H1 (cell line): ENCODE data around the gene GIMAP2. TPM values are rescaled to one million over a fixed set of nuclear protein-coding genes. Genes with fewer than 3 reads are reported as not detected.

Source experiments
- CTCF ChIA-PET: fragments of 300-600 bp; sonication (Branson Sonifier 250); formaldehyde crosslinking; loops from one replicate; lab custom pipeline; 2021; ENCODE audit not compliant: partially characterized antibody; lab: Charles Lee
- POLR2A ChIA-PET: fragments of 300-600 bp; sonication (Branson Sonifier 250); formaldehyde crosslinking; loops from one replicate; lab custom pipeline; 2021; ENCODE audit warnings: inconsistent platforms; ENCODE audit not compliant: partially characterized antibody; lab: Charles Lee
- DNase-seq, 2 experiments: peaks; one replicate each; pipeline versions ENCODE4 v3.0.0 to v3.0.0-alpha.2; 2010 to 2022; ENCODE audit warnings: low spot score in 2 of 2, low read depth in 1 of 2, mixed read lengths in 1 of 2
- FAIRE-seq: peaks from 2 replicates; lab custom pipeline; 2011; peaks lifted over from hg19 to GRCh38; lab: Jason Lieb, UNC
- H2AFZ ChIP-seq: 2 replicates; pipeline ENCODE4 v1.8.1; 2012; ENCODE audit warnings: low read length, inconsistent platforms
- H2AK5ac ChIP-seq: 2 replicates; pipeline ENCODE4 v1.6.1; 2013; ENCODE audit warnings: low read depth, low read length
- H2BK120ac ChIP-seq: replicated peaks from 2 replicates; pipeline ENCODE3; 2013; ENCODE audit warnings: low read depth, low read length, inconsistent platforms
- H2BK12ac ChIP-seq: 2 replicates; pipeline ENCODE4 v1.6.1; 2013; ENCODE audit warnings: low read depth, low read length
- H2BK15ac ChIP-seq: 2 replicates; pipeline ENCODE4 v1.6.1; 2013; ENCODE audit warnings: low read length
- H2BK20ac ChIP-seq: 2 replicates; pipeline ENCODE4 v1.6.1; 2013; ENCODE audit warnings: low read length
- H2BK5ac ChIP-seq: 2 replicates; pipeline ENCODE4 v1.6.1; 2013; ENCODE audit warnings: low read depth, low read length
- H3K14ac ChIP-seq: 2 replicates; pipeline ENCODE4 v1.6.1; 2013; ENCODE audit warnings: inconsistent platforms; ENCODE audit not compliant: insufficient read length
- H3K18ac ChIP-seq: 2 replicates; pipeline ENCODE4 v1.6.1; 2013; ENCODE audit warnings: low read length; ENCODE audit errors: extremely low read depth
- H3K23ac ChIP-seq: 2 replicates; pipeline ENCODE4 v1.6.1; 2013; ENCODE audit warnings: inconsistent platforms; ENCODE audit not compliant: insufficient read length
- H3K23me2 ChIP-seq: 2 replicates; pipeline ENCODE4 v1.6.1; 2013; ENCODE audit warnings: low read depth, low read length
- H3K27ac ChIP-seq: 2 replicates; pipeline ENCODE4 v1.6.1; 2011; ENCODE audit warnings: low read depth, low read length, inconsistent platforms
- H3K27me3 ChIP-seq, 4 experiments: replicated peaks in 1 of 4; 1 replicate in 1 of 4; 2 replicates in 3 of 4; pipeline versions ENCODE4 v1.6.1 to v1.8.1; 2011 to 2013; ENCODE audit warnings: low read length in 3 of 4, mild to moderate bottlenecking in 3 of 4, inconsistent platforms in 2 of 4, mixed read lengths in 2 of 4, moderate library complexity in 1 of 4; ENCODE audit not compliant: control insufficient read depth in 3 of 4, insufficient read depth in 3 of 4; ENCODE audit errors: extremely low read depth in 1 of 4
- H3K36me3 ChIP-seq, 4 experiments: 2 replicates each; pipeline versions ENCODE4 v1.6.1 to v1.8.1; 2011 to 2013; ENCODE audit warnings: mild to moderate bottlenecking in 4 of 4, low read length in 3 of 4, moderate library complexity in 2 of 4, control low read depth in 1 of 4, inconsistent platforms in 1 of 4; ENCODE audit not compliant: insufficient read depth in 4 of 4, control insufficient read depth in 2 of 4
- H3K4ac ChIP-seq: replicated peaks from 2 replicates; pipeline ENCODE3; 2013; ENCODE audit warnings: low read length, low read depth, mixed read lengths, inconsistent platforms; ENCODE audit not compliant: insufficient read length
- H3K4me1 ChIP-seq, 4 experiments: replicated peaks in 1 of 4; 1 replicate in 1 of 4; 2 replicates in 3 of 4; pipeline versions ENCODE4 v1.6.1 to v1.8.1; 2011 to 2013; ENCODE audit warnings: low read length in 3 of 4, inconsistent platforms in 2 of 4, mixed read lengths in 1 of 4; ENCODE audit not compliant: insufficient read depth in 4 of 4, control insufficient read depth in 3 of 4
- H3K4me2 ChIP-seq, 2 experiments: 2 replicates each; pipeline versions ENCODE4 v1.6.1 to v1.8.1; 2011 to 2013; ENCODE audit warnings: low read depth in 2 of 2, low read length in 2 of 2, control low read depth in 1 of 2, inconsistent platforms in 1 of 2, mild to moderate bottlenecking in 1 of 2; ENCODE audit not compliant: insufficient read depth in 1 of 2
- H3K4me3 ChIP-seq, 4 experiments: fragments of 200-600, 300-600 bp in 1 of 4; sonication (generic), shearing (Covaris generic), sonication (Bioruptor Twin) in 1 of 4; 2 replicates each; pipeline versions ENCODE4 v1.5.1 to v1.8.1; 2011 to 2016; ENCODE audit warnings: low read length in 4 of 4, low read depth in 3 of 4, control low read depth in 2 of 4, inconsistent platforms in 2 of 4, mild to moderate bottlenecking in 2 of 4, mixed read lengths in 1 of 4, moderate library complexity in 1 of 4; ENCODE audit not compliant: insufficient read depth in 2 of 4; ENCODE audit errors: extremely low read depth in 1 of 4
- H3K56ac ChIP-seq: replicated peaks from 2 replicates; pipeline ENCODE3; 2013; ENCODE audit warnings: low read depth, mild to moderate bottlenecking, mixed read lengths, low read length, inconsistent platforms; ENCODE audit not compliant: insufficient read length
- H3K79me1 ChIP-seq: 2 replicates; pipeline ENCODE4 v1.6.1; 2013; ENCODE audit warnings: low read depth, low read length, control low read depth
- H3K79me2 ChIP-seq, 2 experiments: 2 replicates each; pipeline versions ENCODE4 v1.6.1 to v1.8.1; 2012 to 2013; ENCODE audit warnings: low read length in 2 of 2, mild to moderate bottlenecking in 2 of 2, inconsistent platforms in 1 of 2; ENCODE audit not compliant: insufficient read depth in 2 of 2, control insufficient read depth in 1 of 2
- H3K9ac ChIP-seq, 4 experiments: replicated peaks in 1 of 4; 1 replicate in 1 of 4; 2 replicates in 3 of 4; pipeline versions ENCODE4 v1.6.1 to v1.8.1; 2011 to 2013; ENCODE audit warnings: low read depth in 3 of 4, low read length in 3 of 4, control low read depth in 2 of 4, mild to moderate bottlenecking in 2 of 4, moderate library complexity in 2 of 4, inconsistent platforms in 1 of 4; ENCODE audit errors: extremely low read depth in 1 of 4
- H3K9me3 ChIP-seq, 2 experiments: 2 replicates each; pipeline versions ENCODE4 v1.6.1 to v1.8.1; 2012 to 2013; ENCODE audit warnings: mild to moderate bottlenecking in 2 of 2, moderate library complexity in 2 of 2, control low read depth in 1 of 2, inconsistent platforms in 1 of 2, low read depth in 1 of 2, low read length in 1 of 2, mixed read lengths in 1 of 2; ENCODE audit not compliant: insufficient read depth in 2 of 2
- H4K20me1 ChIP-seq, 2 experiments: replicated peaks in 1 of 2; 2 replicates each; pipeline versions ENCODE3 to v1.8.1; 2011 to 2013; ENCODE audit warnings: inconsistent platforms in 2 of 2, low read length in 2 of 2, mild to moderate bottlenecking in 1 of 2; ENCODE audit not compliant: insufficient read depth in 2 of 2, control insufficient read depth in 1 of 2
- H4K5ac ChIP-seq: 2 replicates; pipeline ENCODE4 v1.6.1; 2013; ENCODE audit warnings: low read length, low read depth, mixed read lengths, inconsistent platforms; ENCODE audit not compliant: insufficient read length
- H4K8ac ChIP-seq: 2 replicates; pipeline ENCODE4 v1.8.0; 2013; ENCODE audit warnings: mild to moderate bottlenecking, moderate library complexity, low read length, inconsistent platforms; ENCODE audit not compliant: insufficient read depth; ENCODE audit errors: extremely low read depth
- H4K91ac ChIP-seq: replicated peaks from 2 replicates; pipeline ENCODE3; 2013; ENCODE audit warnings: low read length, mixed read lengths, inconsistent platforms; ENCODE audit not compliant: insufficient read length
- ATF3 ChIP-seq: IDR thresholded peaks from 2 replicates; pipeline ENCODE4 v1.6.1; 2011; ENCODE audit warnings: low read depth, mild to moderate bottlenecking, low read length; ENCODE audit not compliant: insufficient read depth
- CTCF ChIP-seq, 3 experiments: IDR thresholded peaks; 1 replicate in 2 of 3; 2 replicates in 1 of 3; pipeline versions ENCODE4 v1.5.1 to v1.6.1; 2011; ENCODE audit warnings: low read length in 3 of 3, mild to moderate bottlenecking in 3 of 3, inconsistent platforms in 2 of 3, low read depth in 1 of 3, moderate library complexity in 1 of 3; ENCODE audit not compliant: insufficient read depth in 1 of 3; ENCODE audit errors: control extremely low read depth in 1 of 3
- EZH2 ChIP-seq: fragments of 200-600 bp; sonication (generic); IDR thresholded peaks from 2 replicates; pipeline ENCODE4 v1.7.1; 2012; ENCODE audit warnings: low read depth, mild to moderate bottlenecking, moderate library complexity, low read length, inconsistent platforms; ENCODE audit not compliant: severe bottlenecking
- NRF1 ChIP-seq: IDR thresholded peaks from 2 replicates; pipeline ENCODE4 v1.6.1; 2011; ENCODE audit warnings: mild to moderate bottlenecking, low read depth, low read length, improper control_type of control experiment
- RFX5 ChIP-seq: IDR thresholded peaks from 2 replicates; pipeline ENCODE4 v1.6.1; 2011; ENCODE audit warnings: low read depth, low read length, improper control_type of control experiment, borderline replicate concordance
- RNF2 ChIP-seq: fragments of 200-900, 300-1000 bp; sonication (generic); IDR thresholded peaks from 2 replicates; pipeline ENCODE4 v1.7.1; 2016; ENCODE audit warnings: borderline replicate concordance, low read depth, mild to moderate bottlenecking, antibody characterized with exemption, low read length; ENCODE audit not compliant: poor library complexity, severe bottlenecking; ENCODE audit errors: missing control alignments
- RXRA ChIP-seq: IDR thresholded peaks from 2 replicates; pipeline ENCODE4 v1.6.1; 2011; ENCODE audit warnings: low read depth, mild to moderate bottlenecking, low read length, moderate library complexity; ENCODE audit not compliant: insufficient read depth
- SIN3A ChIP-seq, 2 experiments: IDR thresholded peaks in 1 of 2; conservative IDR thresholded peaks in 1 of 2; 2 replicates each; pipeline ENCODE4 v1.6.1; 2011 to 2012; ENCODE audit warnings: low read length in 2 of 2, improper control_type of control experiment in 1 of 2, low read depth in 1 of 2, mild to moderate bottlenecking in 1 of 2
- WGBS, 2 experiments: shearing (Covaris generic) in 1 of 2; methylation state at CpG; one replicate each; pipeline versions ENCODE4 v1.1.6 to v1.1.7; 2013 to 2015; ENCODE audit warnings: low lambda C conversion rate in 2 of 2, mixed read lengths in 2 of 2, inconsistent platforms in 1 of 2, low coverage in 1 of 2, missing lambda C conversion rate in 1 of 2; ENCODE audit not compliant: insufficient replicate concordance in 2 of 2, insufficient coverage in 1 of 2, insufficient read length in 1 of 2; ENCODE audit errors: extremely low coverage in 1 of 2, missing lambda C conversion rate in 1 of 2; 5-methylcytosine and 5-hydroxymethylcytosine counted together
- polyA plus RNA-seq, 7 experiments: library from polyadenylated mRNA; depleted of rRNA in 3 of 7; stranded (reverse) in 5 of 7; unstranded in 2 of 7; fragments of >200 nt in 5 of 7; fragments of 200-250 nt in 2 of 7; gene quantifications; 1 replicate in 5 of 7; 2 replicates in 1 of 7; 4 replicates in 1 of 7; pipeline versions ENCODE4 v1.2.1 to v1.2.3, GENCODE V29; 2011 to 2013; ENCODE audit warnings: missing spikeins in 2 of 7, mixed read lengths in 2 of 7
- total RNA-seq: library from RNA; stranded (reverse); fragmentation: NEBNext Ultra II Directional; extraction: Animal tissue kit (Norgen Biotek cat#: 25700); gene quantifications from 2 replicates; pipeline ENCODE4 v1.2.1, GENCODE V29; 2021

Gene GIMAP2
- total and polyA plus RNA-seq, 2 of the 8 experiments (the other 6 are each of a cell fraction or from before 2014, with no cell fraction given) = not detected

GRCh38 chr7:150645259-150646020, 40.1 kb upstream of the GIMAP2 start:
- TF ChIP-seq ATF3 (no peak), SIN3A (conservative IDR thresholded peaks at IDR 0.05 in 1 of 2, IDR thresholded peaks at IDR 0.05 in 1 of 2; ENCODE audit: low read depth in 1 of 2, low read length in 2 of 2) (no peak), RFX5 (no peak), RNF2 (no peak), RXRA (no peak), CTCF (IDR thresholded peaks at IDR 0.05; ENCODE audit: control extremely low read depth in 1 of 3, insufficient read depth in 1 of 3, low read depth in 1 of 3, low read length in 3 of 3) (no peak), NRF1 (no peak), EZH2 (no peak)
- FAIRE-seq (no peak), DNase-seq (no peak)
- H4K91ac ChIP-seq = no peak overlapping the region
- H4K8ac ChIP-seq = no peak overlapping the region
- no peaks in the 10 kb centered on the region for H3K23me2 ChIP-seq
- no peak overlapping the region for H2AFZ ChIP-seq
- H2BK5ac ChIP-seq = no peak overlapping the region
- no peak overlapping the region for H3K27ac ChIP-seq
- H2AK5ac ChIP-seq = no peak overlapping the region
- POLR2A ChIA-PET = no interaction called here
- H3K79me1 ChIP-seq = no peaks in the 10 kb centered on the region
- no peaks in the 10 kb centered on the region for H3K9me3 ChIP-seq
- H4K20me1 ChIP-seq = no peaks in the 10 kb centered on the region
- no peak overlapping the region for H2BK12ac ChIP-seq
- no peak overlapping the region for H3K4me2 ChIP-seq
- H3K79me2 ChIP-seq = no peaks in the 10 kb centered on the region
- WGBS, 2 experiments = 84% methylated on average over 6 of the region's 6 CpGs; no CpG with 5 or more reads in 1 of the 2 experiments
- no peaks in the 10 kb centered on the region for H3K27me3 ChIP-seq
- no peak overlapping the region for H3K14ac ChIP-seq
- no peak overlapping the region for H3K56ac ChIP-seq
- no peak overlapping the region for H2BK120ac ChIP-seq
- CTCF ChIA-PET = no interaction called here
- H3K9ac ChIP-seq = no peak overlapping the region
- no peak overlapping the region for H3K4ac ChIP-seq
- no peaks in the 10 kb centered on the region for H3K4me1 ChIP-seq
- H3K4me3 ChIP-seq = no peak overlapping the region
- H4K5ac ChIP-seq = no peak overlapping the region
- H2BK15ac ChIP-seq = no peak overlapping the region
- H3K36me3 ChIP-seq = no peaks in the 10 kb centered on the region
- no peak overlapping the region for H3K18ac ChIP-seq
- H2BK20ac ChIP-seq = no peak overlapping the region
- H3K23ac ChIP-seq = no peak overlapping the region
